SK-N-SH (cell line): ENCODE measurements around the gene PELI2. TPM values are rescaled to one million over a fixed set of nuclear protein-coding genes. Genes with fewer than 3 reads are reported as not detected.

Source experiments
- CTCF ChIA-PET: fragments of 300-600, 350-600 bp; formaldehyde crosslinking; extraction: SDS; loops from one replicate; lab custom pipeline; 2021; lab: Yijun Ruan, JAX
- POLR2A ChIA-PET: fragments of 350-600 bp; sonication (Branson Sonifier 250); formaldehyde crosslinking; extraction: SDS; loops from one replicate; lab custom pipeline; 2020; ENCODE audit warnings: antibody characterized with exemption, inconsistent platforms; lab: Yijun Ruan, JAX
- DNase-seq: peaks from one replicate; pipeline ENCODE4 v3.0.0; 2012
- H2AFZ ChIP-seq: fragments of 200-600 bp; sonication (generic); 2 replicates; pipeline ENCODE4 v1.8.1; 2016; ENCODE audit warnings: antibody characterized with exemption, mild to moderate bottlenecking, low read depth
- H3F3A ChIP-seq: fragments of 200-600 bp; sonication (generic); replicated peaks from 2 replicates; pipeline ENCODE3; 2016; ENCODE audit warnings: antibody characterized with exemption, mild to moderate bottlenecking; ENCODE audit not compliant: insufficient read depth
- H3K27ac ChIP-seq, 2 experiments: fragments of 200-500 bp in 1 of 2; fragments of 200-600 bp in 1 of 2; sonication (Bioruptor generic) in 1 of 2; sonication (generic), shearing (Covaris generic) in 1 of 2; 2 replicates each; pipeline versions ENCODE4 v1.5.1 to v1.6.1; 2014 to 2016; ENCODE audit warnings: low read depth in 2 of 2, inconsistent platforms in 1 of 2, low read length in 1 of 2, mild to moderate bottlenecking in 1 of 2, mixed read lengths in 1 of 2
- H3K27me3 ChIP-seq: fragments of 200-600 bp; sonication (generic), shearing (Covaris generic); 2 replicates; pipeline ENCODE4 v1.6.1; 2016; ENCODE audit warnings: mixed run types; ENCODE audit not compliant: insufficient read depth
- H3K36me3 ChIP-seq, 2 experiments: fragments of 200-500 bp in 1 of 2; fragments of 200-600 bp in 1 of 2; sonication (Bioruptor generic) in 1 of 2; sonication (generic) in 1 of 2; replicated peaks in 1 of 2; 2 replicates each; pipeline versions ENCODE3 to v1.5.1; 2014 to 2016; ENCODE audit warnings: low read length in 1 of 2, mild to moderate bottlenecking in 1 of 2; ENCODE audit not compliant: insufficient read depth in 2 of 2, control insufficient read depth in 1 of 2
- H3K4me1 ChIP-seq, 2 experiments: fragments of 200-500 bp in 1 of 2; fragments of 200-600 bp in 1 of 2; sonication (Bioruptor generic) in 1 of 2; sonication (generic), shearing (Covaris generic) in 1 of 2; 2 replicates each; pipeline versions ENCODE4 v1.5.1 to v1.6.1; 2014 to 2016; ENCODE audit warnings: low read depth in 1 of 2, low read length in 1 of 2, mixed run types in 1 of 2; ENCODE audit not compliant: insufficient read depth in 2 of 2, control insufficient read depth in 1 of 2
- H3K4me2 ChIP-seq: fragments of 200-600 bp; sonication (generic), shearing (Covaris generic); 2 replicates; pipeline ENCODE4 v1.6.1; 2017; ENCODE audit warnings: mixed run types
- H3K4me3 ChIP-seq, 2 experiments: fragments of 200-500 bp in 1 of 2; fragments of 200-600 bp in 1 of 2; sonication (Bioruptor generic) in 1 of 2; sonication (generic), shearing (Covaris generic) in 1 of 2; 2 replicates each; pipeline versions ENCODE4 v1.5.1 to v1.8.1; 2014 to 2016; ENCODE audit warnings: low read depth in 2 of 2, inconsistent platforms in 1 of 2, low read length in 1 of 2, mild to moderate bottlenecking in 1 of 2, mixed read lengths in 1 of 2, moderate library complexity in 1 of 2
- H3K79me2 ChIP-seq: fragments of 200-600 bp; sonication (generic); 2 replicates; pipeline ENCODE4 v1.8.1; 2017; ENCODE audit warnings: mild to moderate bottlenecking; ENCODE audit not compliant: insufficient read depth
- H3K9ac ChIP-seq: fragments of 200-600 bp; sonication (generic); 2 replicates; pipeline ENCODE4 v1.6.1; 2017; ENCODE audit warnings: mixed run types
- H3K9me2 ChIP-seq: fragments of 200-600 bp; sonication (generic); 2 replicates; pipeline ENCODE4 v1.6.1; 2017; ENCODE audit warnings: mixed run types
- H3K9me3 ChIP-seq: fragments of 200-600 bp; sonication (generic); 2 replicates; pipeline ENCODE4 v1.6.1; 2017; ENCODE audit warnings: mixed run types, mild to moderate bottlenecking, moderate library complexity
- H4K20me1 ChIP-seq: fragments of 200-600 bp; sonication (generic); 2 replicates; pipeline ENCODE4 v1.6.1; 2017; ENCODE audit warnings: mild to moderate bottlenecking, mixed run types; ENCODE audit not compliant: insufficient read depth
- CTCF ChIP-seq: fragments of 200-600 bp; sonication (generic); IDR thresholded peaks from 2 replicates; pipeline ENCODE4 v1.6.1; 2017; ENCODE audit warnings: antibody characterized with exemption, mild to moderate bottlenecking, moderate library complexity
- ELF1 ChIP-seq: IDR thresholded peaks from 2 replicates; pipeline ENCODE4 v1.4.0; 2012
- EP300 ChIP-seq, 2 experiments: IDR thresholded peaks; 2 replicates each; pipeline versions ENCODE4 v1.4.0 to v1.6.1; 2012; ENCODE audit warnings: borderline replicate concordance in 1 of 2, low read depth in 1 of 2, low read length in 1 of 2
- FOXJ3 ChIP-seq: sonication (generic); formaldehyde crosslinking; IDR thresholded peaks from 2 replicates; pipeline ENCODE4 v1.5.1; 2020; ENCODE audit warnings: mild to moderate bottlenecking, missing genetic modification reagents
- GABPA ChIP-seq: IDR thresholded peaks from 2 replicates; pipeline ENCODE4 v1.4.0; 2012; ENCODE audit warnings: low read depth, mild to moderate bottlenecking
- MAX ChIP-seq: IDR thresholded peaks from 2 replicates; pipeline ENCODE4 v1.4.0; 2012; ENCODE audit warnings: low read depth
- MEF2A ChIP-seq: IDR thresholded peaks from 2 replicates; pipeline ENCODE4 v1.4.0; 2012; ENCODE audit warnings: low read depth, borderline replicate concordance
- NFIC ChIP-seq: IDR thresholded peaks from 2 replicates; pipeline ENCODE4 v1.4.0; 2012; ENCODE audit warnings: borderline replicate concordance
- RCOR1 ChIP-seq: fragments of 150-350 bp; IDR thresholded peaks from 2 replicates; pipeline ENCODE4 v1.6.1; 2017; ENCODE audit warnings: antibody characterized with exemption, low read length
- RXRA ChIP-seq: IDR thresholded peaks from 2 replicates; pipeline ENCODE4 v1.4.0; 2012; ENCODE audit warnings: low read depth, mild to moderate bottlenecking, borderline replicate concordance
- SMC3 ChIP-seq: IDR thresholded peaks from 2 replicates; pipeline ENCODE4 v1.6.1; 2012; ENCODE audit warnings: low read depth, low read length, improper control_type of control experiment
- TAF1 ChIP-seq: IDR thresholded peaks from 2 replicates; pipeline ENCODE4 v1.6.1; 2012; ENCODE audit warnings: low read depth, mild to moderate bottlenecking, low read length, moderate library complexity, borderline replicate concordance
- ZBTB33 ChIP-seq: IDR thresholded peaks from 2 replicates; pipeline ENCODE4 v1.4.0; 2012; ENCODE audit warnings: low read depth, borderline replicate concordance
- WGBS: methylation state at CpG from one replicate; pipeline ENCODE4 v1.1.6; 2017; ENCODE audit warnings: low lambda C conversion rate; 5-methylcytosine and 5-hydroxymethylcytosine counted together
- polyA plus RNA-seq, 3 experiments: library from polyadenylated mRNA; depleted of rRNA; stranded (reverse); fragments of >200 nt; gene quantifications; 2 replicates each; pipeline ENCODE4 v1.2.3, GENCODE V29; 2012
- TF ChIP-seq, protein P1 (sequence below): IDR thresholded peaks from 2 replicates; pipeline ENCODE4 v1.6.1; 2012; ENCODE audit warnings: mild to moderate bottlenecking, low read depth, low read length, moderate library complexity

Gene PELI2
- polyA plus RNA-seq, 1 of the 3 experiments (the other 2 are of a cell fraction), result not detected

- Histone ChIP-seq H3K79me2 (no peaks in the 10 kb centered on the region), H3K9ac (no peak overlapping the region), H3K4me3 (no peak overlapping the region), H3K27me3 (peaks cover 15% of the 10 kb centered on the region; the same call in 1 of the 2 replicates), H3K4me2 (no peak overlapping the region), H3K9me3 (no peaks in the 10 kb centered on the region), H4K20me1 (no peaks in the 10 kb centered on the region), H2AFZ (no peak overlapping the region), H3F3A (no peaks in the 10 kb centered on the region), H3K36me3 (no peaks in the 10 kb centered on the region), H3K27ac (no peak overlapping the region), H3K4me1 (no peaks in the 10 kb centered on the region), H3K9me2 (no peaks in the 10 kb centered on the region)
- DNase-seq, result no peak
- 21% methylated on average over 2 of the region's 2 CpGs for WGBS
- ChIA-PET POLR2A (no interaction called here), CTCF (interaction anchor here (1.0 kb wide), 1 partner anchor 10 kb away, joined by 4 read pairs; no protein-coding TSS in a partner anchor)
- no peak for TF ChIP-seq MEF2A
- no peak for TF ChIP-seq RCOR1
- no peak for TF ChIP-seq TAF1
- TF ChIP-seq FOXJ3, result no peak
- TF ChIP-seq ELF1, result no peak
- no peak for TF ChIP-seq EP300 (IDR thresholded peaks at IDR 0.05; ENCODE audit: borderline replicate concordance in 1 of 2, low read depth in 1 of 2, low read length in 1 of 2)
- TF ChIP-seq GABPA, result no peak
- TF ChIP-seq ZBTB33, result no peak
These were observed 58.8 kb downstream of the PELI2 start for GRCh38 chr14:56177036-56177435.

- ChIA-PET POLR2A (no interaction called here), CTCF (no interaction called here)
- Histone ChIP-seq H3K4me2 (no peak overlapping the region), H3K9me2 (no peaks in the 10 kb centered on the region; the same call in 1 of the 2 replicates), H3K9ac (no peak overlapping the region), H4K20me1 (no peaks in the 10 kb centered on the region), H3K9me3 (no peaks in the 10 kb centered on the region), H2AFZ (no peak overlapping the region), H3K27ac (no peak overlapping the region), H3K36me3 (no peaks in the 10 kb centered on the region), H3K27me3 (peaks cover 13% of the 10 kb centered on the region; the same call in 1 of the 2 replicates), H3K4me3 (no peak overlapping the region), H3F3A (no peaks in the 10 kb centered on the region), H3K4me1 (no peaks in the 10 kb centered on the region), H3K79me2 (no peaks in the 10 kb centered on the region)
- 9% methylated on average over 4 of the region's 4 CpGs for WGBS
- DNase-seq, result no peak
- TF ChIP-seq, protein P1, sequence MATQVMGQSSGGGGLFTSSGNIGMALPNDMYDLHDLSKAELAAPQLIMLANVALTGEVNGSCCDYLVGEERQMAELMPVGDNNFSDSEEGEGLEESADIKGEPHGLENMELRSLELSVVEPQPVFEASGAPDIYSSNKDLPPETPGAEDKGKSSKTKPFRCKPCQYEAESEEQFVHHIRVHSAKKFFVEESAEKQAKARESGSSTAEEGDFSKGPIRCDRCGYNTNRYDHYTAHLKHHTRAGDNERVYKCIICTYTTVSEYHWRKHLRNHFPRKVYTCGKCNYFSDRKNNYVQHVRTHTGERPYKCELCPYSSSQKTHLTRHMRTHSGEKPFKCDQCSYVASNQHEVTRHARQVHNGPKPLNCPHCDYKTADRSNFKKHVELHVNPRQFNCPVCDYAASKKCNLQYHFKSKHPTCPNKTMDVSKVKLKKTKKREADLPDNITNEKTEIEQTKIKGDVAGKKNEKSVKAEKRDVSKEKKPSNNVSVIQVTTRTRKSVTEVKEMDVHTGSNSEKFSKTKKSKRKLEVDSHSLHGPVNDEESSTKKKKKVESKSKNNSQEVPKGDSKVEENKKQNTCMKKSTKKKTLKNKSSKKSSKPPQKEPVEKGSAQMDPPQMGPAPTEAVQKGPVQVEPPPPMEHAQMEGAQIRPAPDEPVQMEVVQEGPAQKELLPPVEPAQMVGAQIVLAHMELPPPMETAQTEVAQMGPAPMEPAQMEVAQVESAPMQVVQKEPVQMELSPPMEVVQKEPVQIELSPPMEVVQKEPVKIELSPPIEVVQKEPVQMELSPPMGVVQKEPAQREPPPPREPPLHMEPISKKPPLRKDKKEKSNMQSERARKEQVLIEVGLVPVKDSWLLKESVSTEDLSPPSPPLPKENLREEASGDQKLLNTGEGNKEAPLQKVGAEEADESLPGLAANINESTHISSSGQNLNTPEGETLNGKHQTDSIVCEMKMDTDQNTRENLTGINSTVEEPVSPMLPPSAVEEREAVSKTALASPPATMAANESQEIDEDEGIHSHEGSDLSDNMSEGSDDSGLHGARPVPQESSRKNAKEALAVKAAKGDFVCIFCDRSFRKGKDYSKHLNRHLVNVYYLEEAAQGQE, result no peak
- no peak for TF ChIP-seq ZBTB33
- TF ChIP-seq MAX, result no peak
- no peak for TF ChIP-seq EP300 (IDR thresholded peaks at IDR 0.05; ENCODE audit: borderline replicate concordance in 1 of 2, low read depth in 1 of 2, low read length in 1 of 2)
- no peak for TF ChIP-seq RXRA
- no peak for TF ChIP-seq SMC3
- TF ChIP-seq RCOR1, result no peak
- no peak for TF ChIP-seq NFIC
- TF ChIP-seq CTCF, result no peak
These were observed 62.7 kb downstream of the PELI2 start for GRCh38 chr14:56180754-56181542.
